Measurements from ENCODE around the gene RUSF1. TPM values are rescaled to one million over a fixed set of nuclear protein-coding genes. Genes with fewer than 3 reads are reported as not detected.
A peak's percentile ranks its signal among the peaks of the same experiment; 100 is the strongest.

RUSF1 gene
- polyA plus RNA-seq, 3 donors = 10.3 to 45.1 (median 11.8) TPM

DNA sequence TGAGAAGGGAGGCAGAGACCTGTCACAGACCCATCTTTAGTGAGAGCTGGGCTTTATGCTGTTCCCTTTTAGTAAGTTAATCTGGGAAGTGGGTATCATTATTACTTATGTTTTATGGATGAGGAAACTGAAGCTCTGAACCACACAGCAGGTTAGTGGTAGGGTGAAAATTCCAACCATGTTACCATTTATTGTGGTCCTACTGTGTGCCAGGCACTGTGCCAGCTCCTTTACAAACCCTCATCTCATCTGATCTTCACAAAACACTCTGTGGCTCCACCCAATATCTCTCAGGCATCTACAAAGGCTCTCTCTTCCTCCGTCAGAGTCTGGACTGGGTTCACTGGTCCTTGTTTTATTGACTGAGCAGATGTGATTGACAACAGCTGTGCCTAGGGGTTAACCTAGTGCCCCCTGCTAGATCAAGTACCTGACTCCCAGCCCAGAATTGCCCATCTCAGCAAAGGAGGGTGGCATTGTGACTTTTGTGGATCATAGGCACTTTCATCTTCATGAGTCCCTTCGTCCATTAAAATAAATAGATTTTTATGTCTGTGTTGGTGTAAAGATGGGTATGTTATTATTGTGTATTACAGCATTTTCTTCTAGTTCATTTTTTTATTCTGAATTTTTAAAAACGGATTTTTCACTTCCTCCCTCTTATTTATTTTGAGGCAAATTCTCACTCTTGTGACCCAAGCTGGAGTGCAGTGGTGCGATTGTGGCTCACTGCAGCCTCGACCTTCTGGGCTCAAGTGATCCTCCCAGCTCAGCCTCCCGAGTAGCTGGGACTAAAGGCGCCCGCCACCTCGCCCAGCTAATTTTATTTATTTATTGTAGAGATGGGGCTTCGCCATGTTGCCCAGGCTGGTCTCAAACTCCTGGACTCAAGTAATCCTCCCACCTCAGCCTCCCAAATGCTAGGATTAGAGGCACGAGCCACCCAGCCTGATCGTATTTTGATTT, 33.1 kb downstream of the RUSF1 start:
- peaks cover 0 to 29% of the 10 kb centered on the region in 2 donors for H3K27me3 ChIP-seq (ENCODE audit: control insufficient read depth in 2 of 2, insufficient read depth in 2 of 2, low read length in 2 of 2)
- H3K27me3 Mint-ChIP-seq (ENCODE audit: low read depth in 3 of 3) = peaks cover 4 to 61% (median 49%) of the 10 kb centered on the region in 3 donors
- intact Hi-C loops (cut with micrococcal nuclease) = no loop called here
- H3K4me1 ChIP-seq (ENCODE audit: control insufficient read depth in 1 of 2, insufficient read depth in 2 of 2, low read length in 2 of 2) = peaks cover 26 to 35% of the 10 kb centered on the region in 2 donors
- DNase-seq = no peak
- H3K9me3 ChIP-seq (replicated peaks in 1 of 2; ENCODE audit: control insufficient read depth in 1 of 2, insufficient read depth in 1 of 2, low read length in 2 of 2) = peaks cover 0 to 5% of the 10 kb centered on the region in 2 donors
- no peak overlapping the region for H3K9ac ChIP-seq (ENCODE audit: insufficient read depth, low read length, poor library complexity, severe bottlenecking)
- H3K4me2 ChIP-seq (replicated peaks; ENCODE audit: extremely low read depth, low read length, poor library complexity, severe bottlenecking) = no peak overlapping the region
- peaks cover 36% of the 10 kb centered on the region for H3K4me1 Mint-ChIP-seq
- H3K36me3 ChIP-seq (replicated peaks in 1 of 2; ENCODE audit: control insufficient read depth in 1 of 2, insufficient read depth in 2 of 2, low read length in 2 of 2) = no peaks in the 10 kb centered on the region
- peaks cover 5 to 15% (median 7%) of the 10 kb centered on the region in 7 donors for H3K9me3 Mint-ChIP-seq
- H3K27ac Mint-ChIP-seq = no peak overlapping the region
- H3K4me3 ChIP-seq (replicated peaks in 1 of 3; ENCODE audit: low read depth in 2 of 3, low read length in 3 of 3) = no peak overlapping the region
- H3K36me3 Mint-ChIP-seq = peaks cover 3% of the 10 kb centered on the region in 2 donors
- no peaks in the 10 kb centered on the region for H3K79me2 ChIP-seq (ENCODE audit: insufficient read depth, low read length)
- no peaks in the 10 kb centered on the region for H4K20me1 ChIP-seq (ENCODE audit: insufficient read depth, low read length)
- WGBS (ENCODE audit: insufficient coverage) = 100% methylated on average over 2 of the region's 12 CpGs
- H3K4me3 Mint-ChIP-seq = peak overlapping the region in 1 of 2 donors; percentile 54
- TF ChIP-seq, protein P1, sequence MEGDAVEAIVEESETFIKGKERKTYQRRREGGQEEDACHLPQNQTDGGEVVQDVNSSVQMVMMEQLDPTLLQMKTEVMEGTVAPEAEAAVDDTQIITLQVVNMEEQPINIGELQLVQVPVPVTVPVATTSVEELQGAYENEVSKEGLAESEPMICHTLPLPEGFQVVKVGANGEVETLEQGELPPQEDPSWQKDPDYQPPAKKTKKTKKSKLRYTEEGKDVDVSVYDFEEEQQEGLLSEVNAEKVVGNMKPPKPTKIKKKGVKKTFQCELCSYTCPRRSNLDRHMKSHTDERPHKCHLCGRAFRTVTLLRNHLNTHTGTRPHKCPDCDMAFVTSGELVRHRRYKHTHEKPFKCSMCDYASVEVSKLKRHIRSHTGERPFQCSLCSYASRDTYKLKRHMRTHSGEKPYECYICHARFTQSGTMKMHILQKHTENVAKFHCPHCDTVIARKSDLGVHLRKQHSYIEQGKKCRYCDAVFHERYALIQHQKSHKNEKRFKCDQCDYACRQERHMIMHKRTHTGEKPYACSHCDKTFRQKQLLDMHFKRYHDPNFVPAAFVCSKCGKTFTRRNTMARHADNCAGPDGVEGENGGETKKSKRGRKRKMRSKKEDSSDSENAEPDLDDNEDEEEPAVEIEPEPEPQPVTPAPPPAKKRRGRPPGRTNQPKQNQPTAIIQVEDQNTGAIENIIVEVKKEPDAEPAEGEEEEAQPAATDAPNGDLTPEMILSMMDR (IDR thresholded peaks at IDR 0.05) = no peak
- no peak overlapping the region for H2AFZ ChIP-seq (ENCODE audit: insufficient read depth, low read depth, low read length, poor library complexity, severe bottlenecking)
- H3K27ac ChIP-seq (ENCODE audit: low read depth in 1 of 2, low read length in 2 of 2) = no peak overlapping the region

GRCh38 chr16:31474173-31474714, 33.9 kb downstream of the RUSF1 start:
- no peak overlapping the region for H3K4me3 Mint-ChIP-seq
- DNase-seq = no peak
- Histone ChIP-seq H3K27ac (ENCODE audit: low read depth in 1 of 2, low read length in 2 of 2) (no peak overlapping the region), H3K4me2 (replicated peaks; ENCODE audit: extremely low read depth, low read length, poor library complexity, severe bottlenecking) (no peak overlapping the region), H3K36me3 (replicated peaks in 1 of 2; ENCODE audit: control insufficient read depth in 1 of 2, insufficient read depth in 2 of 2, low read length in 2 of 2) (no peaks in the 10 kb centered on the region), H2AFZ (ENCODE audit: insufficient read depth, low read depth, low read length, poor library complexity, severe bottlenecking) (no peak overlapping the region), H3K9ac (ENCODE audit: insufficient read depth, low read length, poor library complexity, severe bottlenecking) (no peak overlapping the region), H3K9me3 (replicated peaks in 1 of 2; ENCODE audit: control insufficient read depth in 1 of 2, insufficient read depth in 1 of 2, low read length in 2 of 2) (peaks cover 0 to 5% of the 10 kb centered on the region in 2 donors), H3K4me3 (replicated peaks in 1 of 3; ENCODE audit: low read depth in 2 of 3, low read length in 3 of 3) (no peak overlapping the region), H3K27me3 (ENCODE audit: control insufficient read depth in 2 of 2, insufficient read depth in 2 of 2, low read length in 2 of 2) (peaks cover 0 to 29% of the 10 kb centered on the region in 2 donors), H3K4me1 (ENCODE audit: control insufficient read depth in 1 of 2, insufficient read depth in 2 of 2, low read length in 2 of 2) (peaks cover 26 to 35% of the 10 kb centered on the region in 2 donors), H4K20me1 (ENCODE audit: insufficient read depth, low read length) (no peaks in the 10 kb centered on the region), H3K79me2 (ENCODE audit: insufficient read depth, low read length) (no peaks in the 10 kb centered on the region)
- no peak overlapping the region for H3K27ac Mint-ChIP-seq
- intact Hi-C loops (cut with micrococcal nuclease) = no loop called here
- WGBS (ENCODE audit: insufficient coverage) = 85% methylated on average over 9 of the region's 12 CpGs
- peaks cover 4 to 59% (median 49%) of the 10 kb centered on the region in 3 donors for H3K27me3 Mint-ChIP-seq (ENCODE audit: low read depth in 3 of 3)
- peaks cover 5 to 15% (median 7%) of the 10 kb centered on the region in 7 donors for H3K9me3 Mint-ChIP-seq
- TF ChIP-seq, protein P1 (IDR thresholded peaks at IDR 0.05) = no peak
- peaks cover 36% of the 10 kb centered on the region for H3K4me1 Mint-ChIP-seq
- peaks cover 3% of the 10 kb centered on the region in 2 donors for H3K36me3 Mint-ChIP-seq

Measured in CD14-positive monocyte (primary cell).